AML-193 (cell line): ENCODE results near the gene DAPK3.
A peak's percentile ranks its signal among the peaks of the same experiment; 100 is the strongest.
"Not testable (repeated sequence)": the region's sequence is repeated elsewhere in the genome, so short reads cannot be mapped to it uniquely, and the experiment has no call there.

Experiments
- DNase-seq, 2 experiments: peaks; one replicate each; lab custom pipeline; 2025; lab: John Stamatoyannopoulos, UW

The DAPK3 gene

DNA sequence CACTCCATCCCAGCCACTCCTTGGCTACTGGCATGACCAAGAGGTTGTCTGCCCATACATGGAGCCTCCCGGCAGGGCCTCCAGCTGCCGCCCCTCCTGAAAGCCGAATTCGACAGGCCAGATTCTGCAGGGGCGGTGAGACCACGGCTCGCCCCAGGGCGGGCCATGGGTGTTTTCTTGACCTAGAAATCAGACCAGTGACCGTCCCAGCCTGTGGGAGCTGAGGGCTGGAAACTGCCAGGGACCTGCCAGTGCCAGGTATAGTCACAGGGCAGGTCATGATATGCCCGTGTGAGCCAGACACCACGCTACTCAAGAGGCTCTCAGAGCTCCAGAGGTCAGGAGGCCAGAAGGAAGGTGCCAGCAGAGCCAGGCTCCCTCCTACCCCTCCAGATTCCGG, 16.8 kb downstream of the DAPK3 start:
- no peak for DNase-seq

- not testable (repeated sequence) for DNase-seq
These were observed 18.1 kb downstream of the DAPK3 start for GRCh38 chr19:3952755-3953276.

- DNase-seq = peak in 1 of 2 experiments; percentile 15
These were observed 19.7 kb downstream of the DAPK3 start for GRCh38 chr19:3950871-3951861.

DNA sequence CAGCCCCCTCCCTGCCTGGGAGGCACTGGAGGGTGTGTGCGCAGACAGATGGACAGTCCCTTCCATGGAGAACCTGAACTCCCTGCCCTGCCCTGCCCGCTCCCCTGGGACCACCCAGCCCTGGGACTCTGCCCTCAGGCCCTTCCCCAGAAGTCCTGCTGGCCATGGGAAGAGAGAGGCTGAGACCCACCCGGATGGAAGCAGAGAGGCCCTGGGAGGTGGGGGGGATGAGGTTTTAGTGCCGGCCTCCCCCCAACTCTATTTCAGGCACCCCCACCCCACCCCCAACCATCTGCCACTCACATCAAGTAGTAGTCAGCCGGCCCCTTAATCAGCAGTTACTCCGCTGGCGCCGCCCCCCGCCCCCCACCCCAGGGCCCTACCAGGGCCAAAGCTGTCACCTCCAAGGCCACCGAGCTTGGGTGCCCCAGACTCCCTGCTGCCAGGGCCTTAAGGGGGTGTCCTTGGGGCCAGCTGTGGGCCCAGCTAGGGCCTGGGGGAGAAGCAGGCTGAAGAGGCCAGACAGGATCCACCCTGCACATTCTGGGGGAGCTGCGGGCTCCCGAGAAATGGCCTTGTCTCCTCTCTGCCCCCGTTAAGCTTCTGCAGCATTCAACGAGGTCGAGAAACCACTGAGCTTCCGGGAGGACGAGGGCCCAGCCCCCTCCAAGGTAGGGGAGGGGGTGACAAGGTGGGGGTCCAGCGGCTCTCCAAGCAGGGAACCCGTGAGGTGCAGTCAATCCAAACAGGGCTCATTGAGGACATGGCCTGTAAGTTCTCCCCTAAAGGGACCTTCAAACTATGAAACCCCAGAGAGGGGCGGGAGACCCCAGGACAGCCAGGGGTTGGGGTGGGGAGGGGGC, 20.7 kb downstream of the DAPK3 start:
- no peak for DNase-seq

- DNase-seq = no peak
These were observed 21.6 kb downstream of the DAPK3 start for GRCh38 chr19:3949294-3949693.

DNA sequence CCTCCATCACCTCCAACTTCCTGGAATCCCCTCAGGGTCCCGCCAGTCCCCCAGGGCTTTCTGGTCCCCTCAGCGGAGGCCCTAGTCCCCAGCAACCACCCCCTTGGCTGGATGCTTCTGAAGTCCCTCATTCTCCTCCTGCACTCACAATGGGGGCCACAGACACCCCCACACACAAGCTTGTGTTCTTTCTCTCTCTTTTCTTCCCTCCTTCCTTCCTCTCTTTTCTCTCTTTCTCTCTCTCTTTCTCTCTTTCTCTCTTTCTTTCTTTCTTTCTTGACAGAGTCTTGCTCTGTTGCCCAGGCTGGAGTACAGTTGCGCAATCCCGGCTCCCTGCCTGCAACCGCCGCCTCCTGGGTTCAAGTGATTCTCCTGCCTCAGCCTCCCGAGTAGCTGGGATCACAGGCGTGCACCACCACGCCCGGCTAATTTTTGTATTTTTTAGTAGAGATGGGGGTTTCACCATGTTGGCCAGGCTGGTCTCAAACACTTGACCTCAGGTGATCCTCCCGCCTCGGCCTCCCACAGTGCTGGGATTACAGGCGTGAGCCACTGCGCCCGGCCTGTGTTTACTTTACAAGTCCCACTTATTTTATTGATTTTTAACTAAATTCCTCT, 23.5 kb downstream of the DAPK3 start:
- not testable (repeated sequence) for DNase-seq

- DNase-seq = no peak
These were observed 25.1 kb downstream of the DAPK3 start for GRCh38 chr19:3945838-3946237.

- peak; percentile 33 to 53 for DNase-seq
These were observed 26.7 kb downstream of the DAPK3 start for GRCh38 chr19:3944018-3944721.

GRCh38 chr19:3942790-3943409, 28.0 kb downstream of the DAPK3 start:
- no peak for DNase-seq

- not testable (repeated sequence) for DNase-seq
These were observed 32.5 kb downstream of the DAPK3 start for GRCh38 chr19:3938300-3938950.

DNA sequence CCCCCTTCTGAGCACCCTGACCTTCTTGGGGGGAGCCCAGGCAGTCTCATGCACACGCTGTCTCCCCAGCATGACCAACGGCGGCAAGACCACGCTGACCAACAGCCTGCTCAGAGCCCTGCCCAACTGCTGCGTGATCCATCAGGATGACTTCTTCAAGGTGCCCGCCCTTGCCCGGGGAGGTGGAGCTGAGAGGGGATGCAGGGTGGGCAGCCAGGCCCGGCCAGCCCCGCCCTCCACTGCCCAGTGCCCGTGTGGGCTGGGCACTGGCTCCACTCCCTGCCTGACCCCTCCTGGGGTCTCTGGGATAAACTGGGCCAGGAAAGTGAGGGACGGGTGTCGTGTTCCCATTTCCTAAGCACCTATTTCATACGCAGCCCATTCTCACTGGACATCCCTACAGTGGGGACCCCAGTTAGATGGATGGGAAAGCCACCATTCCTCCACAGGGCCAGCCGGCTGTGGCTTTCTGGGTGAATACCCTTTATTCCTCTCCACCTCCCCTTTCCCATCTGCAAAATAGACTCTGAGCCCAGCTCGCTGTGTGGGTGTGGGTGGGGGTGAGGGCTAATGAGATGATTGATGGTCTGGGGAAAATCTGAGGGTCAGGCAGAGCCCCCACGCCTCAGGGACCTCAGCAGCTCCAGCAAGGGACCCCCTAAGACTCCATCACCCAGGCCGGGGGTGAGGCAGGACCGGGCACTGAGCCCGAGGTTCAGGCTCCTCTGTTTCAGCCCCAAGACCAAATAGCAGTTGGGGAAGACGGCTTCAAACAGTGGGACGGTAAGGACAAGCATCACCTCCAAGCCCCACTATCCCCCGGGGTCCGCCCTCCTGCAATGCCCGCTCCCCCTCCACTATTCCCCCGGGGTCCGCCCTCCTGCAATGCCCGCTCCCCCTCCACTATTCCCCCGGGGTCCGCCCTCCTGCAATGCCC, 34.1 kb downstream of the DAPK3 start:
- DNase-seq = no peak

- DNase-seq = no peak
These were observed 37.7 kb downstream of the DAPK3 start, which contains the start of gene NMRK2 for GRCh38 chr19:3932931-3933810. TSS of gene NMRK2 (plus strand) at chr19:3933069. CDS start at chr19:3933672, 603 bp downstream.

GRCh38 chr19:3931041-3931440, 39.9 kb downstream of the DAPK3 start:
- DNase-seq = no peak

DNA sequence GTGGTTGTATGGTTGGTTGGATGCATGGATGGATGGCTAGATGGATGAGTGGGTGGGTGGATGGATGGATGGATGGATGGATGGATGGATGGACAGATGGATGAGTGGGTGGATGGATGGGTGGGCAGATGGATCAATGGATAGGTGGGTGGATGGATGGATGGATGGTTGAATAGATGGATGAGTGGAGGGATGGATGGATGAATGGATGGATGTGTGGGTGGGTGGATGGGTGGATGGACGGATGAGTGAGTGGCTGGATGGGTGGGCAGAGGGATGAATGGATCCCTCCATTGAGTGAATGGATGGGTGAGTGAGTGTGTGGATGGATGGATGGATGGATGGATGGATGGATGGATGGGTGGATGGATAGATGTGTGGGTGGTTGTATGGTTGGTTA, 47.0 kb downstream of the DAPK3 start:
- no peak for DNase-seq

GRCh38 chr19:3923096-3923758, 47.7 kb downstream of the DAPK3 start:
- no peak for DNase-seq

DNA sequence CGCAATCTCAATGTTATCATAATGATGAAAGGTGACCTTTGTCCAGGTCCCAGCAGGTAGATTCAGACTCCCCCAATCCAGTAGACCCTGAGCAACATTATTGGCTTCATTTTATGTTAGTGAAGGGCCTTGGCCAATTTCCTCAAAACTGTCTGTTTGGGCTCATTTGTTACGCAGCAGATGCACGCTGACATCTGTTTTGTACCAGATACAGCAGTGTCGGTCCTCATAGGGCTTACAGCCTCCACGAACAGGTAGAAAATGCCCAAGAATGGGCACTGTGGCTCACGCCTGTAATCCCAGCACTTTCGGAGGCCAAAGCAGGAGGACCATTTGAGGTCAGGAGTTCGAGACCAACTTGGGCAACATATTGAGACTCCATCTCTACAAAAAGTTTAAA, 51.1 kb downstream of the DAPK3 start:
- no peak for DNase-seq

GRCh38 chr19:3916033-3916432, 54.9 kb downstream of the DAPK3 start:
- DNase-seq = no peak

GRCh38 chr19:3914199-3914598, 56.7 kb downstream of the DAPK3 start:
- DNase-seq = no peak
